Measurements from ENCODE around the gene TAGLN. TPM values are rescaled to one million over a fixed set of nuclear protein-coding genes. Genes with fewer than 3 reads are reported as not detected.
A peak's percentile ranks its signal among the peaks of the same experiment; 100 is the strongest.

Gene TAGLN
- total RNA-seq, 3 donors from 2014 or later (not counting 1 experiment from before 2014, with no cell fraction given), result 8.2 to 18.0 (median 8.3) TPM

- Histone ChIP-seq H3K9me3 (ENCODE audit: control insufficient read depth, insufficient read depth, low read length) (no peaks in the 10 kb centered on the region), H3K36me3 (ENCODE audit: control insufficient read depth, insufficient read depth, low read length) (peaks cover 69% of the 10 kb centered on the region), H3K4me1 (ENCODE audit: control insufficient read depth, insufficient read depth, low read length) (no peaks in the 10 kb centered on the region), H3K27me3 (ENCODE audit: control insufficient read depth, insufficient read depth, low read length) (no peaks in the 10 kb centered on the region), H3K27ac (ENCODE audit: low read length) (no peak overlapping the region), H3K4me3 (ENCODE audit: low read length) (no peak overlapping the region)
- Mint-ChIP-seq H3K9me3 (no peaks in the 10 kb centered on the region), H3K27me3 (ENCODE audit: low read depth in 2 of 2) (no peaks in the 10 kb centered on the region), H3K4me1 (peaks cover 16 to 19% of the 10 kb centered on the region in 2 donors), H3K27ac (peak overlapping the region in 1 of 2 donors; percentile 70), H3K36me3 (peaks cover 23% of the 10 kb centered on the region), H3K4me3 (no peak overlapping the region)
- TF ChIP-seq CTCF (IDR thresholded peaks at IDR 0.05), result no peak
- intact Hi-C loops (cut with micrococcal nuclease), result no loop called here
- ATAC-seq (no peak), DNase-seq (no peak)
- 88% methylated on average over 7 of the region's 7 CpGs for WGBS (ENCODE audit: insufficient coverage)
Observed at GRCh38 chr11:117214404-117215110, 15.4 kb downstream of the TAGLN start.

GRCh38 chr11:117217141-117218084 is 18.2 kb downstream of the TAGLN start:
- DNase-seq (no peak), ATAC-seq (no peak)
- Mint-ChIP-seq H3K27ac (peak overlapping the region in 1 of 2 donors; percentile 70), H3K27me3 (ENCODE audit: low read depth in 2 of 2) (no peaks in the 10 kb centered on the region), H3K4me3 (no peak overlapping the region), H3K36me3 (peaks cover 15% of the 10 kb centered on the region), H3K9me3 (no peaks in the 10 kb centered on the region), H3K4me1 (peaks cover 10 to 21% of the 10 kb centered on the region in 2 donors)
- intact Hi-C loops (cut with micrococcal nuclease), result no loop called here
- no peaks in the 10 kb centered on the region for H3K9me3 ChIP-seq (ENCODE audit: control insufficient read depth, insufficient read depth, low read length)
- no peak overlapping the region for H3K27ac ChIP-seq (ENCODE audit: low read length)
- no peaks in the 10 kb centered on the region for H3K4me1 ChIP-seq (ENCODE audit: control insufficient read depth, insufficient read depth, low read length)
- TF ChIP-seq CTCF (IDR thresholded peaks at IDR 0.05), result no peak
- peaks cover 87% of the 10 kb centered on the region for H3K36me3 ChIP-seq (ENCODE audit: control insufficient read depth, insufficient read depth, low read length)
- 96% methylated on average over 11 of the region's 11 CpGs for WGBS (ENCODE audit: insufficient coverage)
- no peak overlapping the region for H3K4me3 ChIP-seq (ENCODE audit: low read length)
- no peaks in the 10 kb centered on the region for H3K27me3 ChIP-seq (ENCODE audit: control insufficient read depth, insufficient read depth, low read length)

GRCh38 chr11:117218133-117218915 is 19.2 kb downstream of the TAGLN start:
- peak overlapping the region in 1 of 2 donors; percentile 70 for H3K27ac Mint-ChIP-seq
- H3K4me3 Mint-ChIP-seq, result no peak overlapping the region
- 89% methylated on average over 8 of the region's 15 CpGs for WGBS (ENCODE audit: insufficient coverage)

More at GRCh38 chr11:117218133-117218915, 19.2 kb downstream of the TAGLN start:
- Mint-ChIP-seq H3K4me1 (peaks cover 10 to 21% of the 10 kb centered on the region in 2 donors), H3K9me3 (no peaks in the 10 kb centered on the region), H3K27me3 (ENCODE audit: low read depth in 2 of 2) (no peaks in the 10 kb centered on the region), H3K36me3 (peaks cover 10% of the 10 kb centered on the region)
- H3K4me1 ChIP-seq (ENCODE audit: control insufficient read depth, insufficient read depth, low read length), result no peaks in the 10 kb centered on the region
- H3K9me3 ChIP-seq (ENCODE audit: control insufficient read depth, insufficient read depth, low read length), result no peaks in the 10 kb centered on the region
- H3K27me3 ChIP-seq (ENCODE audit: control insufficient read depth, insufficient read depth, low read length), result no peaks in the 10 kb centered on the region
- TF ChIP-seq CTCF (IDR thresholded peaks at IDR 0.05), result no peak
- ATAC-seq, result no peak
- no peak overlapping the region for H3K4me3 ChIP-seq (ENCODE audit: low read length)
- no peak for DNase-seq
- peaks cover 87% of the 10 kb centered on the region for H3K36me3 ChIP-seq (ENCODE audit: control insufficient read depth, insufficient read depth, low read length)
- H3K27ac ChIP-seq (ENCODE audit: low read length), result no peak overlapping the region
- intact Hi-C loops (cut with micrococcal nuclease), result no loop called here
